OCI-LY7 (cell line): ENCODE measurements around the gene NPDC1. TPM values are rescaled to one million over a fixed set of nuclear protein-coding genes. Genes with fewer than 3 reads are reported as not detected.

ENCODE experiments used
- BruUV-seq: library from RNA; stranded (reverse); fragments of 400-500 nt; replicated peaks from 2 replicates; lab custom pipeline; 2021; lab: Mats Ljungman, UMichigan
- CTCF ChIA-PET: fragments of 300-600 bp; sonication (Branson Sonifier 250); formaldehyde crosslinking; loops from one replicate; lab custom pipeline; 2022; ENCODE audit warnings: antibody characterized with exemption; ENCODE audit not compliant: unreplicated experiment; lab: Charles Lee
- POLR2A ChIA-PET: fragments of 300-600 bp; sonication (Branson Sonifier 250); formaldehyde crosslinking; loops from one replicate; lab custom pipeline; 2022; ENCODE audit warnings: antibody characterized with exemption; lab: Charles Lee
- DNase-seq: peaks from one replicate; pipeline ENCODE4 v3.0.0-alpha.2; 2015; ENCODE audit warnings: low spot score
- H2AFZ ChIP-seq: fragments of 200-600 bp; sonication (generic), shearing (Covaris generic); 2 replicates; pipeline ENCODE4 v1.6.1; 2014; ENCODE audit warnings: mild to moderate bottlenecking, antibody characterized with exemption, low read length, moderate library complexity
- H3K27ac ChIP-seq: fragments of 200-600 bp; sonication (generic); 2 replicates; pipeline ENCODE4 v1.5.1; 2014; ENCODE audit warnings: mixed run types, low read depth, mild to moderate bottlenecking, moderate library complexity, low read length, inconsistent platforms; ENCODE audit not compliant: poor library complexity, severe bottlenecking
- H3K36me3 ChIP-seq: fragments of 200-600 bp; sonication (generic); 2 replicates; pipeline ENCODE4 v1.6.1; 2014; ENCODE audit warnings: mild to moderate bottlenecking, antibody characterized with exemption, low read length, moderate library complexity, mixed read lengths; ENCODE audit not compliant: insufficient read depth
- H3K4me1 ChIP-seq: fragments of 200-600 bp; sonication (generic); 2 replicates; pipeline ENCODE4 v1.5.1; 2014; ENCODE audit warnings: mild to moderate bottlenecking, low read length; ENCODE audit not compliant: insufficient read depth, poor library complexity, severe bottlenecking
- H3K4me2 ChIP-seq: fragments of 200-600 bp; sonication (generic); 2 replicates; pipeline ENCODE4 v1.6.1; 2014; ENCODE audit warnings: mild to moderate bottlenecking, low read length
- H3K4me3 ChIP-seq: fragments of 200-600 bp; sonication (generic); 2 replicates; pipeline ENCODE4 v1.5.1; 2014; ENCODE audit warnings: mild to moderate bottlenecking, low read depth, low read length; ENCODE audit not compliant: poor library complexity, severe bottlenecking
- H3K79me2 ChIP-seq: fragments of 200-600 bp; sonication (generic); 2 replicates; pipeline ENCODE4 v1.6.1; 2016; ENCODE audit warnings: low read depth, mild to moderate bottlenecking, low read length, moderate library complexity, mixed read lengths; ENCODE audit not compliant: insufficient read depth
- H3K9me2 ChIP-seq: fragments of 200-600 bp; sonication (generic); 2 replicates; pipeline ENCODE4 v1.6.1; 2016; ENCODE audit warnings: mild to moderate bottlenecking, low read length, mixed read lengths; ENCODE audit not compliant: insufficient read depth
- H3K9me3 ChIP-seq: fragments of 200-600 bp; sonication (generic); 2 replicates; pipeline ENCODE4 v1.6.1; 2014; ENCODE audit warnings: mild to moderate bottlenecking, mixed run types, low read length, mixed read lengths
- H4K20me1 ChIP-seq: fragments of 200-600 bp; sonication (generic); 2 replicates; pipeline ENCODE4 v1.6.1; 2014; ENCODE audit warnings: mild to moderate bottlenecking, antibody characterized with exemption, low read length, moderate library complexity, mixed read lengths; ENCODE audit not compliant: insufficient read depth
- EZH2phosphoT487 ChIP-seq: fragments of 200-600 bp; sonication (generic); IDR thresholded peaks from 2 replicates; pipeline ENCODE4 v1.6.1; 2018; ENCODE audit warnings: low read depth, borderline replicate concordance, mild to moderate bottlenecking, mixed run types, antibody characterized with exemption, low read length, moderate library complexity, mixed read lengths
- intact Hi-C: fragments of 100-400 bp; cut with micrococcal nuclease; formaldehyde crosslinking; loops from one replicate; pipeline ENCODE4 v1.10.0; 2022; ENCODE audit not compliant: unreplicated experiment
- total RNA-seq, 2 experiments: library from RNA; depleted of rRNA in 1 of 2; stranded (reverse); fragments of >200 nt in 1 of 2; shearing (Covaris generic) in 1 of 2; gene quantifications; 2 replicates each; pipeline ENCODE4 v1.2.3, GENCODE V29; 2014 to 2022
- TF ChIP-seq, protein P1 (sequence below): fragments of 200-600 bp; sonication (generic); conservative IDR thresholded peaks from 2 replicates; pipeline ENCODE4 v1.5.1; 2014; ENCODE audit warnings: mild to moderate bottlenecking, antibody characterized with exemption, low read length, moderate library complexity, mixed read lengths

The NPDC1 gene
- total RNA-seq, 2 experiments from 2014 or later = 0.32 to 0.38 TPM

DNA sequence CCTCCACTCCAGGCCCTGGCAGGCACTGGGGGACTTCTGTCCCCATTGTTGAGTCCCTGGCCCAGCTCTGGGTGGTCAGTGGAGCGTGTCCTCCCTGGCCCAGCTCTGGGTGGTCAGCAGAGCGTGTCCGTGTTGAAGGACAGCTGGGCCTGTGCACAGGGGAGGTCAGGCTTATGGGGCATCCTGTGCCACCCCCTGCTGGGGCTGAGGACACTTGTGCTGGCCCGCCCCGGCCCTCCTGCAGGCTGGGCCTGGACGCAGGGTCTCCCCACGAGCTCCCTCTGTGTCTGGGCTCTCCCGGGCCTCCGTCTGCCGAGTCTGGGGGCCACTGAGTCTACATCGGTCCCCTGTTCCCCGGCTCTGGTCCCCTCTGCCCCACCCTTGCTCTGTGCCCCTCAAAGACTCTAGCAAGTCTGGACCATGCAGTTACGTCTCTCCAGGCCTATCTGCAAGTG lies 38.1 kb downstream of the NPDC1 start:
- Histone ChIP-seq H3K36me3 (no peaks in the 10 kb centered on the region), H3K9me3 (no peaks in the 10 kb centered on the region), H3K27ac (no peak overlapping the region), H3K4me2 (no peak overlapping the region), H2AFZ (no peak overlapping the region), H3K4me3 (no peak overlapping the region), H3K9me2 (no peaks in the 10 kb centered on the region), H4K20me1 (no peaks in the 10 kb centered on the region), H3K4me1 (peaks cover 4% of the 10 kb centered on the region), H3K79me2 (no peaks in the 10 kb centered on the region)
- TF ChIP-seq, protein P1, sequence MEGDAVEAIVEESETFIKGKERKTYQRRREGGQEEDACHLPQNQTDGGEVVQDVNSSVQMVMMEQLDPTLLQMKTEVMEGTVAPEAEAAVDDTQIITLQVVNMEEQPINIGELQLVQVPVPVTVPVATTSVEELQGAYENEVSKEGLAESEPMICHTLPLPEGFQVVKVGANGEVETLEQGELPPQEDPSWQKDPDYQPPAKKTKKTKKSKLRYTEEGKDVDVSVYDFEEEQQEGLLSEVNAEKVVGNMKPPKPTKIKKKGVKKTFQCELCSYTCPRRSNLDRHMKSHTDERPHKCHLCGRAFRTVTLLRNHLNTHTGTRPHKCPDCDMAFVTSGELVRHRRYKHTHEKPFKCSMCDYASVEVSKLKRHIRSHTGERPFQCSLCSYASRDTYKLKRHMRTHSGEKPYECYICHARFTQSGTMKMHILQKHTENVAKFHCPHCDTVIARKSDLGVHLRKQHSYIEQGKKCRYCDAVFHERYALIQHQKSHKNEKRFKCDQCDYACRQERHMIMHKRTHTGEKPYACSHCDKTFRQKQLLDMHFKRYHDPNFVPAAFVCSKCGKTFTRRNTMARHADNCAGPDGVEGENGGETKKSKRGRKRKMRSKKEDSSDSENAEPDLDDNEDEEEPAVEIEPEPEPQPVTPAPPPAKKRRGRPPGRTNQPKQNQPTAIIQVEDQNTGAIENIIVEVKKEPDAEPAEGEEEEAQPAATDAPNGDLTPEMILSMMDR = no peak
- no peak for TF ChIP-seq EZH2phosphoT487
- ChIA-PET POLR2A (interaction anchor here (0.6 kb wide), 3 partner anchors 78 to 331 kb away, joined by 3 to 6 read pairs (median 4); no protein-coding TSS in a partner anchor), CTCF (no interaction called here)
- DNase-seq = no peak
- no TSS peak for BruUV-seq
- intact Hi-C loops = no loop called here

DNA sequence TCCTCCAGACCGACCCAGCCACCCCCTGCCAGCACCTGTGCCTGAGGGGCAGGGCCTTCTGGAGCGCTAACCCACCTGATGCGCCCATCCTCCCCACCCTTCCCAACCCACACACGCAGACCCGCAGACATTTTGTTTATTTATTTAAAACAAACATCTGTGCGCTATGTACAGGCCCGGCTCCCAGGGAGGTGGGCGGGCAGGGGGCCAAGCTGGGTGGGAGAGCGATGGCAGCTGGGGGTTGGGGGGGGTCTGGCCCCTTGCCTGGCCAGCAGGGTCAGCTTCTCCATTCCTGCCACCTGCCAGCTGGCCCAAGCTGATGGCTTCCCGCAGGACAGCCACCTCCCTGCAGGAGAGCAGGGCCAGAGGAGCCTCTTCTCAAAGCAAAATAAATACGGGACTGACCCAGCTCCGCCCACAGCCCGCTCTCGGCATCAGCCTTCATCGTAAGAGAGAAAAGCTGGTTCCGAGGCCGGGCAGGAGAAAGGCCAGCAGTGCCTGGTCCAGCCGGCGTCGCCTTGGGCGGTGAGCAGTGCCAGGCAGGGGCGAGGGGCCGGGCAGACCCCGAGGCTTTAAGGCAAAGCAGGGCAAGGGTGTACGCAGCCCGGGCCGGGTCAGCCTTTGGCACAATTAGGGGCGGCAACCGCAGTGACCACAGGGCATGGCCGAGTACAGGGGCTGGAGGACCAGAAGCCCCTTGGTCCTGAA lies 38.7 kb downstream of the NPDC1 start:
- no peak for TF ChIP-seq EZH2phosphoT487
- TF ChIP-seq, protein P1 = no peak
- no peak overlapping the region for H2AFZ ChIP-seq
- CTCF ChIA-PET = no interaction called here
- intact Hi-C loops = no loop called here
- no peak overlapping the region for H3K27ac ChIP-seq
- H3K9me3 ChIP-seq = no peaks in the 10 kb centered on the region
- no peak for DNase-seq
- no peak overlapping the region for H3K4me3 ChIP-seq
- BruUV-seq = no TSS peak
- H3K4me1 ChIP-seq = peaks cover 4% of the 10 kb centered on the region
- H3K4me2 ChIP-seq = no peak overlapping the region
- H3K79me2 ChIP-seq = no peaks in the 10 kb centered on the region
- H4K20me1 ChIP-seq = no peaks in the 10 kb centered on the region
- no peaks in the 10 kb centered on the region for H3K36me3 ChIP-seq
- POLR2A ChIA-PET = interaction anchor here (0.5 to 0.6 kb wide), 3 partner anchors 72 to 331 kb away, joined by 3 to 6 read pairs (median 4); no protein-coding TSS in a partner anchor
- no peaks in the 10 kb centered on the region for H3K9me2 ChIP-seq
